Stimulated activated naive CD4-positive, alpha-beta T cell treated with Interleukin-2 at 50 U/mL for 16 hours (primary cell): ENCODE results near the gene RPP21.

ENCODE experiments used
- DNase-seq: peaks from one replicate; lab custom pipeline; 2025; lab: John Stamatoyannopoulos, UW

Gene RPP21

DNA sequence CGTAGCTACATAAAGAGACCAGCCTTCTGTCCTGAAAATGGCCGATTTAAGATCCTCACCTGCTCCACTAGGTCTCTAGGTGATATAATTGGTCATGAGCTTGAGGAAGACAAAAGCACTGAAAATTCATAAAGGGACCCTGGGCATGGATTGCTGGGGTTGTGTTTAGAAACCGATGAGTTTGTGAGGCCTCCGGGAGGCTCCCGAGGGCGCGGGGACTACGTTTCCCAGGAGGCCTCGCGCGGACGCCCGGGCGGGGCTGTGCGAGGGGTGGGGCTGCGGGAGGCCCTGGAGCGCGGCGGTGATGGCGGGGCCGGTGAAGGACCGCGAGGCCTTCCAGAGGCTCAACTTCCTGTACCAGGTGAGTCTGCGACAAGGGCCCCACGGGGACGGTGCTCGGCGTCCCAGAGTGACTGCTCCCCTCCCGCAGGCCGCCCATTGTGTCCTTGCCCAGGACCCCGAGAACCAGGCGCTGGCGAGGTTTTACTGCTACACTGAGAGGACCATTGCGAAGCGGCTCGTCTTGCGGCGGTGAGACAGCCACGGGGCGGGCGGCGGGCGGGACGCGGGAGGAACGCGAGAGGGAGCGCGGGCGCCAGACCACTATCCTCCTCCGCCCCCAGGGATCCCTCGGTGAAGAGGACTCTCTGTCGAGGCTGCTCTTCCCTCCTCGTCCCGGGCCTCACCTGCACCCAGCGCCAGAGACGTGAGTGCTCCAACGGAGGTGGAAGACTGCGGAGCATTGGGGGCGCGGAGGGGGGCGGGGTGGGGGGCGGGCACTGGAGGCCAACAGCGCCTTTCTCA, at the start of gene RPP21:
Gene RPP21, plus strand, starts transcription at position 289 of the 804 bp plus-strand sequence. Its CDS starts 16 bp downstream, at position 305.
- DNase-seq = peak; percentile 84

- DNase-seq = no peak
Measured at GRCh38 chr6:30295837-30296236, 49.1 kb upstream of the RPP21 start.

GRCh38 chr6:30304002-30304401, 41.0 kb upstream of the RPP21 start:
- DNase-seq = no peak

GRCh38 chr6:30311101-30311500, 33.9 kb upstream of the RPP21 start:
- no peak for DNase-seq

DNA sequence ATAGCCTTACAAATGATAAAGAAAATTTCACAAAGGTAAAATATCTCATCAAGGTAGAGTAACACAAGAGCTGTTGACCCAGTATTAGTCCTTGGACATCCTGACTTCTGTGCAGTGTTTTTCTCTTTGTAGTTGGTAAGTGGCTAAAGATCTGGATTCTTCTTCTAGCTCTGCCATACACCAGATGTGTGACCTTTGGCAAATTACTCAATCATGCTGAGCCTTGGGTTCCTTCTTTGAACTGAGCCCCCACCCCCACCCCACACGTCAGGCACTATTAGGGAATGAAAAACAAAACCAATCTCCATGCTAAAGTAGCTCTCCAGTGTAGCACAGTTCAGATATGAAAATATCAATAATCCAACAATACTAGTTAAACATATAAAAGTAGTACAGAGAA, 33.3 kb upstream of the RPP21 start:
- DNase-seq = no peak

DNA sequence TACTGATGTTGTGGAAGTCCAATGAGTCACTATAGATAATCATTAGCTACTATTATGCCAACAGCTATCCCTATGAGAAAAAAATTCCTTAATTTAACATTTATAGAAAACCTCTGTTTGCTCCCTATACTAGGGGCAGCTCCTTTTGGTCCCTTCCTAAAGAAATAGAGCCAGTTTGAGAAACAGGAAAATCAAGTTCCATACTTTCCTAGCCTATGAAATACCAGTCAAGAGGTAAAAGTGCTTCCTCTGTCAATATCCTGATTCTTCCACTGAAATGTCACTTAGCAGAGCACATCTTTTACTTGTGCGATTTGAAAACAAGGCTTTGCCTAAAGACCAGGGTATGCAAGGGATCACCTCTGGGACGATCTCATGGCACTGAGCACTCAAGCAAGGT, 32.7 kb upstream of the RPP21 start:
- no peak for DNase-seq

DNA sequence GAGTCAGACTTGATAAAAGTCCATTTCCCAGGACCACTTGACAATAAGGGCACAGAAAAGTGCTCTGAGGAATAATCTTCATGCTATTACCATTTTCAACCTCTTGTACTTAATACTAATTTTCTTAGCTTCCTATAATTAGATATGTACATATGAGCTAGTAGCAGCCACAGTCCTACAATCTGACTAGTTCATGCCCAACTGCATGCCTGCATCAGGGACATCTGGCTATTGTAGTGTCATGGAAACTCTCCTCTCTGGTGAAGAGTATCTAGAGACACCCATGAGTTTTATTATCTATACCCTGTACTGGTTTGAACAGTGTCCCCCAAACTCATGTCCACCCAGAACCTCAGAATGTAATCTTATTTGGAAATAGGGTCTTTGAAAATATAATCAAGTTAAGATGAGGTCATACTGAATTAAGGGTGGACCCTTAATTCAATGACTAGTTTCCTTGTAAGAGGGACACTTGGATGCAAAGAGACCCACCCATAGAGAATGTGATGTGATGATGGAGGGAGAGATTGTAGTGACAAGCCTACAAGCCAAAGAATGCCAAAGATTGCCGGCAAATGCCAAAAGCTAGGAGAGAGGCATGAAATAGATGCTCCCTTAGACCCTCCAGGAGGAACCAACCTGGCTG, 32.2 kb upstream of the RPP21 start:
- no peak for DNase-seq

DNA sequence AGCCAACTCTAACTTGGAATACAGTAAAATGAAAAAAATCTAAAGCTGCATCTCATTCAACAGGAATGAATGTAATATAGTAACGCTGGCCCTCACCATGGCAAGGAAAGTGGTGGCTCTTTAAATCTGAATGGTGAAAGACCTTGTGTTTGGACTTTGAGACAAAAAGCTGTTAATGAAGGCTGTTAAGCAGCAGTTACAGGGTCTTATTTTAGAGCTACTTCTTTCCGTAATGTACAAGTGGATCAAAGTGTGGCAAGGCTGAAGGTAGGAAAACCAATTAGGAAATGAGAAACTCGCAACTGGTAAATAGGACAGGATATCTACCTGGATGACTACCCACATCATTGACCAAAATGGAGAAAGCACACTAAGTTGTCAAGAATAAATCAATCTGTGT, 29.8 kb upstream of the RPP21 start:
- DNase-seq = no peak

DNA sequence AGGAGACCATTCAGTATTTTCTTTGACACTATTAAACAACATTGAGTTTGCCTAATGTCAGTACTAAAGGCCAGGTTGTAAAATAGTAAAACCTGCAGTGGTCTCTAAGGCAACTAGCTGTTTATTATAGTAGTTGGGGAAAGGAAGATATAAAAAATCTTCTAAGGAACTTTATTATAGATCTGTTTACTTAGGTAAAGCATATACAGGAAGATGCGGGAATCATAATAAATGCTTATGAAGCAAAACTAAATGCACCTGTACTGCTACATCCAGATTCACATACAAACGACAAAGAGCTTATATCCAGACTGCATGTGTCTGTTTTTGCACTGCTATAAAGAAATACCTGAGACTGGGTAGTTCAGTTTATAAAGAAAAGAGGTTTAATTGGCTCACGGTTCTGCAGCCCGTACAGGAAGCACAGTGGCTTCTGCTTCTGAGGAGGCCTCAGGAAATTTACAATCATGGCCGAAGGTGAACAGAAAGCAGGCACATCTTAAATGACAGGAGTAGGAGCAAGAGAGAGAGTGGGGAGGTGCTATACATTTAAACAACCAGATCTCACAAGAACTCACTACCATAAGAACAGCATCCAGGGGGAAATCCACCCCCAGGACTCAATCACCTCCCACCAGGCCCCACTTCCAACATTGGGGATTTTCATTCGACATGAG, 26.9 kb upstream of the RPP21 start:
- DNase-seq = no peak

- DNase-seq = no peak
Measured at GRCh38 chr6:30319146-30319835, 25.7 kb upstream of the RPP21 start.

DNA sequence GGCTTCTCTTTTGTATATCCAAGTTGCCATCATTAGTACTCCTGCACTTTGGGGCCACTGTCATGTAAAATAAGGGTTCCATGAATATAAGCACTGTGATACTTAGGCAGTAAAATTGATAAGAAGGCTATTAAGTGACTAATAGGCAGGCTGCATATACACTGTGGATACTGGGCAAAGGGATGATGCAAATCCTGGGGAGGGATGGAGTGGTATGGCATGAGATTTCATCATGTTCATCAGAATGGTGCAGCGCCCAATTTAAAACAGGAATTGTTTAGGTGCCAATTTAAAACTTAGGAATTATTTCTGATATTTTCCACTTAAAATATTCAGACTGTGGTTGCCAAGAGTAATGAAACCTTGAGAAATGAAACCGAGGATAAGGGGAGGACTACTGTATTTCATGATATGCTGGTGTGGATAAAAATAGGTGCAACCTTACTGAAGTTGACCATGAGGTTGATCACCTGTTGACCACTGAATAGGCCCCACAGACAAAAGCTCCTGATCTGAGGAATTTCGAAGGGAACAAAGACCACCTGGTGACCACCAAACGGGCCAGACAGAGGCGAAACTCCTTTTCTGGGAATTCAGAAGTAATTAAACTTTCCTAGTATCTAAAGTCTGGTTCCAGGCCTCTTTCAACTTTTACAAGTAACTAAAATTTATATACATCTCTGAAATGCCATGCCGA, 23.1 kb upstream of the RPP21 start:
- DNase-seq = no peak

GRCh38 chr6:30322527-30323501, 22.1 kb upstream of the RPP21 start:
- peak; percentile 36 for DNase-seq

- DNase-seq = no peak
Measured at GRCh38 chr6:30323806-30324205, 21.1 kb upstream of the RPP21 start.

DNA sequence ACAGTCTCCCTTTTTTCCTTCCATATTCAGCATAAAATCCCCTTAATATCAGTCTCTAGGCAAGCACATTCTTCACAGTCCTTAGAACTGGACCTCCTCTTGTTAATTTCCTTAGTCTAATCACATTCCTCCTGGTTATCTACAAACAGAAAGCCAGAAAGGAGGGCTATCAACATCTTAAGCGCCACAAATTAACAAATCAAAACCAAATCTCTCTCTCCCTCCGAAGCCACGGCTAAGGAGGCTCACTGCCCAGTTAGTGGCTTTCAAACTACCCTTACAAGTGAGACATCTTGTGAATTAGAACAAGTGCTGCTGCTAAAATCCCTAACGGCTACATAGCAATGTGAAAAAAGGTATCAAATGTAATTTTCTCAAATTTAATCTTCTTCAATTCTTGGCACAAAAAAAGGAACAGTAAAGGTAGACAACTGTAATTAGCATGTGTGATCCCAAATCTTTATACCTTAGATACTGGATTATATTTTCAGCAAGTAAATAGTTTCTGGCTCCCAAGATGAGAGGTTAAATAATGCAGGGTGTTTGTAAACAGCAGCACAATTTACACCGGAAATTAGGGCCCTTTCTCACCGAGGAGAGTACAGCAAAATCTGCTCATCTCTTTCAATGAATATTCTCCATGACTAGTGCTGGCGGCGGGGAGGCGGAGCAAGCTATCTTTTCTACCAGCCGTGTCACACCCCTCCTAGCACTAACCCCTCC, 19.6 kb upstream of the RPP21 start:
- DNase-seq = peak; percentile 87

GRCh38 chr6:30325873-30326525, 19.0 kb upstream of the RPP21 start:
- DNase-seq = peak; percentile 76

DNA sequence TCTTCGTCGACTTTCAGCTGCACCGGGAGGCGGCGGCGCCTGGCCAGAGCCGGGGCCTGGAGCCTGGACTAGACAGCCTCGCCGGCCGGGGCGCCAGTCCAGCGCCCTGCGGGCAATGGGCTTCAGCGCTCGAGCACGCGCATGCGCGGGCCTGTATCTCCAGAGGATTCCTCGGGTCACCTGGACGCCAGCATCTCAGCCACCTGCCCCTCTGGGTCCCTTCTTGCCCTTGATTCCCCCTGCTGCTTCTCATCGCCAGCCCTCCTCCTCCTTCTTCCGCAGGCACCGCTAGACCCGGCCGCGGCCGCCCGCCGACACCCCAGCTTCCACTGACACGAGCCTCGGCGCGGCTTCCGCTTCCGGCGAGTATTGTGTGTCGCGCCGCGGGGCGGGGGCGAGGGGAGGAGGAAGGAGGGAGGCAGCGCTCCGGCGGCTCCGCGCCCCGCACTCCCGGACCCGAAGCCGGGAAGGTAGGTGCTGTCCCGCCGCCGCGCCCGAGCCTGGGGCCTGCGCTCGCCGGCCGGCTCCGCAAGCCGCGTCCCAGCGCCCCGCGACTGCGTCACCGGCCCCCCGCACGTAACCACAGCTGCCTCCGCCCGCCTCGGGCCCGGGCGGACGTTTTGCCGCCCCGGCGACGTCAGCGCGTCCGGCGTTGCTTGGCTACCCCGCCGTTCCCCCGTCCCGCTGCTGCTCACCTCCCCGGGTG, 18.3 kb upstream of the RPP21 start, which contains the start of gene TRIM39:
Gene TRIM39, plus strand, starts transcription at position 402 of the 706 bp plus-strand sequence. CDS start 2,391 bp downstream, outside the sequence.
- peak; percentile 86 for DNase-seq

- DNase-seq = no peak
Measured at GRCh38 chr6:30327232-30327746, 17.7 kb upstream of the RPP21 start.

GRCh38 chr6:30328397-30328796, 16.6 kb upstream of the RPP21 start:
- DNase-seq = no peak
